SK-N-SH (cell line): ENCODE results near the gene DMGDH. TPM values are rescaled to one million over a fixed set of nuclear protein-coding genes. Genes with fewer than 3 reads are reported as not detected.
A peak's percentile ranks its signal among the peaks of the same experiment; 100 is the strongest.

Experiments used
- CTCF ChIA-PET: fragments of 300-600, 350-600 bp; formaldehyde crosslinking; extraction: SDS; loops from one replicate; lab custom pipeline; 2021; lab: Yijun Ruan, JAX
- POLR2A ChIA-PET: fragments of 350-600 bp; sonication (Branson Sonifier 250); formaldehyde crosslinking; extraction: SDS; loops from one replicate; lab custom pipeline; 2020; ENCODE audit warnings: antibody characterized with exemption, inconsistent platforms; lab: Yijun Ruan, JAX
- DNase-seq: peaks from one replicate; pipeline ENCODE4 v3.0.0; 2012
- H2AFZ ChIP-seq: fragments of 200-600 bp; sonication (generic); 2 replicates; pipeline ENCODE4 v1.8.1; 2016; ENCODE audit warnings: antibody characterized with exemption, mild to moderate bottlenecking, low read depth
- H3F3A ChIP-seq: fragments of 200-600 bp; sonication (generic); replicated peaks from 2 replicates; pipeline ENCODE3; 2016; ENCODE audit warnings: antibody characterized with exemption, mild to moderate bottlenecking; ENCODE audit not compliant: insufficient read depth
- H3K27ac ChIP-seq, 2 experiments: fragments of 200-500 bp in 1 of 2; fragments of 200-600 bp in 1 of 2; sonication (Bioruptor generic) in 1 of 2; sonication (generic), shearing (Covaris generic) in 1 of 2; 2 replicates each; pipeline versions ENCODE4 v1.5.1 to v1.6.1; 2014 to 2016; ENCODE audit warnings: low read depth in 2 of 2, inconsistent platforms in 1 of 2, low read length in 1 of 2, mild to moderate bottlenecking in 1 of 2, mixed read lengths in 1 of 2
- H3K27me3 ChIP-seq: fragments of 200-600 bp; sonication (generic), shearing (Covaris generic); 2 replicates; pipeline ENCODE4 v1.6.1; 2016; ENCODE audit warnings: mixed run types; ENCODE audit not compliant: insufficient read depth
- H3K36me3 ChIP-seq, 2 experiments: fragments of 200-500 bp in 1 of 2; fragments of 200-600 bp in 1 of 2; sonication (Bioruptor generic) in 1 of 2; sonication (generic) in 1 of 2; replicated peaks in 1 of 2; 2 replicates each; pipeline versions ENCODE3 to v1.5.1; 2014 to 2016; ENCODE audit warnings: low read length in 1 of 2, mild to moderate bottlenecking in 1 of 2; ENCODE audit not compliant: insufficient read depth in 2 of 2, control insufficient read depth in 1 of 2
- H3K4me1 ChIP-seq, 2 experiments: fragments of 200-500 bp in 1 of 2; fragments of 200-600 bp in 1 of 2; sonication (Bioruptor generic) in 1 of 2; sonication (generic), shearing (Covaris generic) in 1 of 2; 2 replicates each; pipeline versions ENCODE4 v1.5.1 to v1.6.1; 2014 to 2016; ENCODE audit warnings: low read depth in 1 of 2, low read length in 1 of 2, mixed run types in 1 of 2; ENCODE audit not compliant: insufficient read depth in 2 of 2, control insufficient read depth in 1 of 2
- H3K4me2 ChIP-seq: fragments of 200-600 bp; sonication (generic), shearing (Covaris generic); 2 replicates; pipeline ENCODE4 v1.6.1; 2017; ENCODE audit warnings: mixed run types
- H3K4me3 ChIP-seq, 2 experiments: fragments of 200-500 bp in 1 of 2; fragments of 200-600 bp in 1 of 2; sonication (Bioruptor generic) in 1 of 2; sonication (generic), shearing (Covaris generic) in 1 of 2; 2 replicates each; pipeline versions ENCODE4 v1.5.1 to v1.8.1; 2014 to 2016; ENCODE audit warnings: low read depth in 2 of 2, inconsistent platforms in 1 of 2, low read length in 1 of 2, mild to moderate bottlenecking in 1 of 2, mixed read lengths in 1 of 2, moderate library complexity in 1 of 2
- H3K79me2 ChIP-seq: fragments of 200-600 bp; sonication (generic); 2 replicates; pipeline ENCODE4 v1.8.1; 2017; ENCODE audit warnings: mild to moderate bottlenecking; ENCODE audit not compliant: insufficient read depth
- H3K9ac ChIP-seq: fragments of 200-600 bp; sonication (generic); 2 replicates; pipeline ENCODE4 v1.6.1; 2017; ENCODE audit warnings: mixed run types
- H3K9me2 ChIP-seq: fragments of 200-600 bp; sonication (generic); 2 replicates; pipeline ENCODE4 v1.6.1; 2017; ENCODE audit warnings: mixed run types
- H3K9me3 ChIP-seq: fragments of 200-600 bp; sonication (generic); 2 replicates; pipeline ENCODE4 v1.6.1; 2017; ENCODE audit warnings: mixed run types, mild to moderate bottlenecking, moderate library complexity
- H4K20me1 ChIP-seq: fragments of 200-600 bp; sonication (generic); 2 replicates; pipeline ENCODE4 v1.6.1; 2017; ENCODE audit warnings: mild to moderate bottlenecking, mixed run types; ENCODE audit not compliant: insufficient read depth
- CHD2 ChIP-seq: fragments of 150-350 bp; IDR thresholded peaks from 2 replicates; pipeline ENCODE4 v1.6.1; 2018; ENCODE audit warnings: low read length; ENCODE audit not compliant: partially characterized antibody
- FOSL2 ChIP-seq: IDR thresholded peaks from 2 replicates; pipeline ENCODE4 v1.4.0; 2012; ENCODE audit warnings: low read depth, mild to moderate bottlenecking, moderate library complexity, borderline replicate concordance
- FOXJ3 ChIP-seq: sonication (generic); formaldehyde crosslinking; IDR thresholded peaks from 2 replicates; pipeline ENCODE4 v1.5.1; 2020; ENCODE audit warnings: mild to moderate bottlenecking, missing genetic modification reagents
- JUND ChIP-seq: IDR thresholded peaks from 2 replicates; pipeline ENCODE4 v1.4.0; 2012
- MEF2A ChIP-seq: IDR thresholded peaks from 2 replicates; pipeline ENCODE4 v1.4.0; 2012; ENCODE audit warnings: low read depth, borderline replicate concordance
- MXI1 ChIP-seq: IDR thresholded peaks from 2 replicates; pipeline ENCODE4 v1.6.1; 2012; ENCODE audit warnings: mild to moderate bottlenecking, low read depth, low read length, improper control_type of control experiment
- NFIC ChIP-seq: IDR thresholded peaks from 2 replicates; pipeline ENCODE4 v1.4.0; 2012; ENCODE audit warnings: borderline replicate concordance
- NRF1 ChIP-seq: IDR thresholded peaks from 2 replicates; pipeline ENCODE4 v1.6.1; 2012; ENCODE audit warnings: low read depth, mild to moderate bottlenecking, low read length
- POLR2AphosphoS5 ChIP-seq: IDR thresholded peaks from 2 replicates; pipeline ENCODE4 v1.6.1; 2012; ENCODE audit warnings: low read depth, low read length
- RAD21 ChIP-seq: IDR thresholded peaks from 2 replicates; pipeline ENCODE4 v1.6.1; 2012; ENCODE audit warnings: mild to moderate bottlenecking, low read length
- RCOR1 ChIP-seq: fragments of 150-350 bp; IDR thresholded peaks from 2 replicates; pipeline ENCODE4 v1.6.1; 2017; ENCODE audit warnings: antibody characterized with exemption, low read length
- RXRA ChIP-seq: IDR thresholded peaks from 2 replicates; pipeline ENCODE4 v1.4.0; 2012; ENCODE audit warnings: low read depth, mild to moderate bottlenecking, borderline replicate concordance
- SMC3 ChIP-seq: IDR thresholded peaks from 2 replicates; pipeline ENCODE4 v1.6.1; 2012; ENCODE audit warnings: low read depth, low read length, improper control_type of control experiment
- TEAD4 ChIP-seq: IDR thresholded peaks from 2 replicates; pipeline ENCODE4 v1.4.0; 2012; ENCODE audit warnings: mild to moderate bottlenecking, borderline replicate concordance; ENCODE audit not compliant: insufficient read depth
- USF1 ChIP-seq: IDR thresholded peaks from 2 replicates; pipeline ENCODE4 v1.4.0; 2012; ENCODE audit warnings: low read depth, borderline replicate concordance
- YY1 ChIP-seq: IDR thresholded peaks from 2 replicates; pipeline ENCODE4 v1.4.0; 2012; ENCODE audit warnings: low read depth, mild to moderate bottlenecking
- WGBS: methylation state at CpG from one replicate; pipeline ENCODE4 v1.1.6; 2017; ENCODE audit warnings: low lambda C conversion rate; 5-methylcytosine and 5-hydroxymethylcytosine counted together
- polyA plus RNA-seq, 3 experiments: library from polyadenylated mRNA; depleted of rRNA; stranded (reverse); fragments of >200 nt; gene quantifications; 2 replicates each; pipeline ENCODE4 v1.2.3, GENCODE V29; 2012
- TF ChIP-seq, protein P1 (sequence below): fragments of 200-600 bp; sonication (generic); IDR thresholded peaks from 2 replicates; pipeline ENCODE4 v1.6.1; 2017; ENCODE audit warnings: antibody characterized with exemption, mild to moderate bottlenecking, moderate library complexity
- TF ChIP-seq, protein P2 (sequence below): fragments of 150-350 bp; IDR thresholded peaks from 2 replicates; pipeline ENCODE4 v1.6.1; 2016; ENCODE audit warnings: mild to moderate bottlenecking, low read depth, low read length
- TF ChIP-seq, protein P3 (sequence below): IDR thresholded peaks from 2 replicates; pipeline ENCODE4 v1.4.0; 2012; ENCODE audit warnings: low read depth, borderline replicate concordance

Gene DMGDH
- polyA plus RNA-seq, 1 of the 3 experiments (the other 2 are of a cell fraction), result 0.56 TPM

DNA sequence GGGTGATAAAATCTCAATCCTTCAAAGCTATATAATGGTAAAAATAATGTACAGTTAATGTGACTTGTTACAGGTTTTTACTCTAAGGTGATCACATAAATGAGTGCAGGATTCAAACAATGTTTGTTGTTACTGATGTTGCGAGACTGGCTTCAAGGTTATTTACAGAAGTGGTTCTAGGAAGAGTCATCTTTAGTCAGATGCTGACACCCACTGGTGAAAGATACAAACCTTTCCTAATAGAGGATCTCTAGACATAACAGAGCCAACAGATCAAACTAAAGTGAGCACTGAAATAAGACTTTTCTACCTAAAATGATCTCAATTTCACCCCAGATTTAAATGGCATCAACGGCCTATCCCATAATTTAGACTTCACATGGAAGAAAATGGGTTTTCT is 104.6 kb downstream of the DMGDH start:
- peaks cover 6 to 7% of the 10 kb centered on the region in 2 experiments for H3K36me3 ChIP-seq
- no peak overlapping the region; a peak in 1 of 4 replicates for H3K4me3 ChIP-seq
- 72% methylated on average over 2 of the region's 2 CpGs for WGBS
- H3K27ac ChIP-seq, result no peak overlapping the region
- peaks cover 0 to 4% of the 10 kb centered on the region in 2 experiments; a peak in 2 of 4 replicates for H3K4me1 ChIP-seq
- no peaks in the 10 kb centered on the region for H3K9me2 ChIP-seq
- peak; percentile 95 for TF ChIP-seq RAD21
- no peak for TF ChIP-seq USF1
- TF ChIP-seq FOXJ3, result no peak
- TF ChIP-seq MXI1, result no peak
- no peak for TF ChIP-seq FOSL2
- peak; percentile 38 for TF ChIP-seq CHD2
- no peak for TF ChIP-seq NFIC
- TF ChIP-seq TEAD4, result no peak
- no peak for TF ChIP-seq RCOR1
- TF ChIP-seq, protein P1, sequence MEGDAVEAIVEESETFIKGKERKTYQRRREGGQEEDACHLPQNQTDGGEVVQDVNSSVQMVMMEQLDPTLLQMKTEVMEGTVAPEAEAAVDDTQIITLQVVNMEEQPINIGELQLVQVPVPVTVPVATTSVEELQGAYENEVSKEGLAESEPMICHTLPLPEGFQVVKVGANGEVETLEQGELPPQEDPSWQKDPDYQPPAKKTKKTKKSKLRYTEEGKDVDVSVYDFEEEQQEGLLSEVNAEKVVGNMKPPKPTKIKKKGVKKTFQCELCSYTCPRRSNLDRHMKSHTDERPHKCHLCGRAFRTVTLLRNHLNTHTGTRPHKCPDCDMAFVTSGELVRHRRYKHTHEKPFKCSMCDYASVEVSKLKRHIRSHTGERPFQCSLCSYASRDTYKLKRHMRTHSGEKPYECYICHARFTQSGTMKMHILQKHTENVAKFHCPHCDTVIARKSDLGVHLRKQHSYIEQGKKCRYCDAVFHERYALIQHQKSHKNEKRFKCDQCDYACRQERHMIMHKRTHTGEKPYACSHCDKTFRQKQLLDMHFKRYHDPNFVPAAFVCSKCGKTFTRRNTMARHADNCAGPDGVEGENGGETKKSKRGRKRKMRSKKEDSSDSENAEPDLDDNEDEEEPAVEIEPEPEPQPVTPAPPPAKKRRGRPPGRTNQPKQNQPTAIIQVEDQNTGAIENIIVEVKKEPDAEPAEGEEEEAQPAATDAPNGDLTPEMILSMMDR, result peak; percentile 72
- TF ChIP-seq, protein P2, sequence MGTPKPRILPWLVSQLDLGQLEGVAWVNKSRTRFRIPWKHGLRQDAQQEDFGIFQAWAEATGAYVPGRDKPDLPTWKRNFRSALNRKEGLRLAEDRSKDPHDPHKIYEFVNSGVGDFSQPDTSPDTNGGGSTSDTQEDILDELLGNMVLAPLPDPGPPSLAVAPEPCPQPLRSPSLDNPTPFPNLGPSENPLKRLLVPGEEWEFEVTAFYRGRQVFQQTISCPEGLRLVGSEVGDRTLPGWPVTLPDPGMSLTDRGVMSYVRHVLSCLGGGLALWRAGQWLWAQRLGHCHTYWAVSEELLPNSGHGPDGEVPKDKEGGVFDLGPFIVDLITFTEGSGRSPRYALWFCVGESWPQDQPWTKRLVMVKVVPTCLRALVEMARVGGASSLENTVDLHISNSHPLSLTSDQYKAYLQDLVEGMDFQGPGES, result no peak
- peak; percentile 80 for TF ChIP-seq SMC3
- no peak for TF ChIP-seq RXRA
- TF ChIP-seq YY1, result no peak
- TF ChIP-seq POLR2AphosphoS5, result no peak
- no peak for TF ChIP-seq MEF2A
- no peak for TF ChIP-seq NRF1
- TF ChIP-seq, protein P3, sequence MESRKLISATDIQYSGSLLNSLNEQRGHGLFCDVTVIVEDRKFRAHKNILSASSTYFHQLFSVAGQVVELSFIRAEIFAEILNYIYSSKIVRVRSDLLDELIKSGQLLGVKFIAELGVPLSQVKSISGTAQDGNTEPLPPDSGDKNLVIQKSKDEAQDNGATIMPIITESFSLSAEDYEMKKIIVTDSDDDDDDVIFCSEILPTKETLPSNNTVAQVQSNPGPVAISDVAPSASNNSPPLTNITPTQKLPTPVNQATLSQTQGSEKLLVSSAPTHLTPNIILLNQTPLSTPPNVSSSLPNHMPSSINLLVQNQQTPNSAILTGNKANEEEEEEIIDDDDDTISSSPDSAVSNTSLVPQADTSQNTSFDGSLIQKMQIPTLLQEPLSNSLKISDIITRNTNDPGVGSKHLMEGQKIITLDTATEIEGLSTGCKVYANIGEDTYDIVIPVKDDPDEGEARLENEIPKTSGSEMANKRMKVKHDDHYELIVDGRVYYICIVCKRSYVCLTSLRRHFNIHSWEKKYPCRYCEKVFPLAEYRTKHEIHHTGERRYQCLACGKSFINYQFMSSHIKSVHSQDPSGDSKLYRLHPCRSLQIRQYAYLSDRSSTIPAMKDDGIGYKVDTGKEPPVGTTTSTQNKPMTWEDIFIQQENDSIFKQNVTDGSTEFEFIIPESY, result no peak
- no peak for TF ChIP-seq JUND
- H2AFZ ChIP-seq, result no peak overlapping the region
- no peak overlapping the region for H3K4me2 ChIP-seq
- H3K9me3 ChIP-seq, result no peaks in the 10 kb centered on the region
- no peaks in the 10 kb centered on the region for H3K27me3 ChIP-seq
- ChIA-PET CTCF (interaction anchor here (0.6 to 4.2 kb wide), 28 partner anchors 9 to 1404 kb away, joined by 3 to 61 read pairs (median 3); partner anchors contain the start of gene LHFPL2), POLR2A (no interaction called here)
- no peaks in the 10 kb centered on the region for H4K20me1 ChIP-seq
- H3K9ac ChIP-seq, result no peak overlapping the region
- no peaks in the 10 kb centered on the region for H3F3A ChIP-seq
- no peaks in the 10 kb centered on the region for H3K79me2 ChIP-seq
- DNase-seq, result peak; percentile 49
